IPS-18c (cell line): ENCODE measurements around the gene CTNNA3.

ENCODE experiments used
- H3K4me3 ChIP-seq: 2 replicates; pipeline ENCODE4 v1.7.0; 2013; ENCODE audit warnings: low read depth, mild to moderate bottlenecking, low read length, moderate library complexity; ENCODE audit not compliant: insufficient read depth
- H3K9me3 ChIP-seq: one replicate; pipeline ENCODE4 v1.6.1; 2013; ENCODE audit warnings: mild to moderate bottlenecking, low read length, moderate library complexity; ENCODE audit not compliant: control insufficient read depth, insufficient read depth

Gene CTNNA3

GRCh38 chr10:66654861-66655260, 1041.1 kb downstream of the CTNNA3 start:
- Histone ChIP-seq H3K4me3 (no peak overlapping the region), H3K9me3 (peaks cover 4% of the 10 kb centered on the region)

GRCh38 chr10:66651308-66652082, 1044.5 kb downstream of the CTNNA3 start:
- H3K4me3 ChIP-seq: no peak overlapping the region
- peaks cover 4% of the 10 kb centered on the region for H3K9me3 ChIP-seq

DNA sequence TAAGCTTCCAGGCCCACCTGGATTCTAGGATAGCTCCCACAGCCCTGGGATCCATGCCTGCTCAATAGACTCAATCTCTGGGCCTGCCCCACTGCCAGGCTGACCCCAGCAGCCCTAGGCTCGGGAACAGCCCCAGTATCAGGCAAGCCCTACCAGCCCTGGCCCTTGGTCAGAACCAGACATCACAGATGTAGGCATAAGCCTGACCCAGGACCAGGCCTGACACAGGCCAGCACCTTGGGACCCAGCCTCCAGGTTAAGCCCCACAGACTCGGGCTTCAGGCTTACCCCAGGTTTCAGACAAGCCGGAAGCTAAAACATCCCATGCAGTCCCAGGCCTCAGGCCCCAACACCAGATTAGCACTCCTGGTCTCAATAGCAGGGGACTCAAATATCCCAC, 1046.4 kb downstream of the CTNNA3 start:
- H3K9me3 ChIP-seq: peaks cover 4% of the 10 kb centered on the region
- H3K4me3 ChIP-seq: no peak overlapping the region

DNA sequence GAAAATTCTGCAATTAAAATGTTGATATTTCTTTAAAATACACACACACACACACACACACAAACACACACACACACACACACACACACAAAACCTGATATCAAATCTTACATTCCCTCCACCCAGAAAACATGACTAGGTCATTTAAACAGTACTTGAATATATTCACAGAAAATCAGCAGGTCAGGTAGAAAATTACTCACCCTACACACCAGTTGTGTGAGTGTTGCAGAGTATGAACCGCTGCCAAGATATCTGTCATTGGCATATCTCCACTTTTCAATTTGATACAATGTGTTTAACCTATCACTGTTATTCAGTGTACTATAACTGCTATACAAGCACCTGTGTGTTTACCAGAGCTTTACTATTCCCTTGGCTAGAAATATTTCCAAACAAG, 1053.8 kb downstream of the CTNNA3 start:
- H3K9me3 ChIP-seq: no peaks in the 10 kb centered on the region
- H3K4me3 ChIP-seq: no peak overlapping the region

DNA sequence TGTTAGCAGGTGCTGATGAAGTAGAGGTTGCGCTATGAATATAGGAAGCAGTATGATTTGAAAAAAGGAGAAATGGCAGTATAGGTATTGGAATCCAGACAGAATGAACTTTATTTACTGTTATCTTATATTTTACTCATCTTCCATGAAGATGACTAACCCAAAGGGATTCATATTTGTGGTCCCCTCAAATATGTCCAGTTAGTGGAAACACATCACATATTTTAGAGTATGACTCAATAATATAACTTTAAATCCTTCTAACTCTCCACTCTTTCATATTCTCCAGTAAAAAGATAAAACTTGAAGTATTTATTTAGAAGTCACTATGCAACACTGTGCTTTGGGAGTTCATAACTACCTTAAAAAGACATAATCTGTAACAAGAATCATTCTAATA, 1056.6 kb downstream of the CTNNA3 start:
- no peak overlapping the region for H3K4me3 ChIP-seq
- H3K9me3 ChIP-seq: no peaks in the 10 kb centered on the region

GRCh38 chr10:66637273-66638036, 1058.5 kb downstream of the CTNNA3 start:
- no peaks in the 10 kb centered on the region for H3K9me3 ChIP-seq
- H3K4me3 ChIP-seq: no peak overlapping the region

DNA sequence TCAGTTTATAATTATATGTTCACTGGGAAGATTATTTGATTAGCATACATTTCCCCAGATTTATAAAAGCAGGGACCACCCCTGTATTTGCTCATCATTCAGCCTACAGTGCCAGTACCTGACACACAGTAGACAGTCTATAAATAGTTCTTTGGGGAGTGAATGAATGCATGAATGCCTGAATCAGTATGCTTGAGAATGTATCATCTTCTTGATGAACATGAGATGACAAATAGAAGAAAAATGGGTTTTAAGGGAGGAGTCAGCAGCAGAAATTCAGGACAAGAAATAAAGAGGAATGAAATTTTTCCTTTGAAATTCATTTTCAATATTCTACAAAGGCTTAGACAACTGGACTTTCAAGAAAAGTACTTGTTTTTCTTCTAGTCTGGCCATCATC, 1066.0 kb downstream of the CTNNA3 start:
- Histone ChIP-seq H3K4me3 (no peak overlapping the region), H3K9me3 (no peaks in the 10 kb centered on the region)

DNA sequence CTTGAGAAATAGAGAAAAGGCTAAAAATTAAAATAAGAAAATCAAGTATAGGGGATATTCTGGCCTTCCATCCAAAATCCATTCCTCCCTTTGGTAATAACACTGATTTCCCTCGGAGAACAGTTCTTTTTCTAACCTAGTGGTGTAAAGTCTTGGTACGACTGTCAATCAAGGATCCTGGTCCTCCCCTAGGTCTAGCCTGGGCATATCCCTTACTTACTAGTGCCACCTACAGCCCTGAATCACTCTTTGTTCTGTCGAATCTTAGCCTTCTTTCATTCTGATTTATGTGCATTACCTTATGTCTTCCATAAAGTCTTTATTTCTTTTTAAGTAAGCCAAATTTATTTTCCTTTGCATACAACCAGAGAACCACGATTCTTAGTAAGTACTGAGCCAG, 1068.8 kb downstream of the CTNNA3 start:
- H3K9me3 ChIP-seq: no peaks in the 10 kb centered on the region
- no peak overlapping the region for H3K4me3 ChIP-seq

DNA sequence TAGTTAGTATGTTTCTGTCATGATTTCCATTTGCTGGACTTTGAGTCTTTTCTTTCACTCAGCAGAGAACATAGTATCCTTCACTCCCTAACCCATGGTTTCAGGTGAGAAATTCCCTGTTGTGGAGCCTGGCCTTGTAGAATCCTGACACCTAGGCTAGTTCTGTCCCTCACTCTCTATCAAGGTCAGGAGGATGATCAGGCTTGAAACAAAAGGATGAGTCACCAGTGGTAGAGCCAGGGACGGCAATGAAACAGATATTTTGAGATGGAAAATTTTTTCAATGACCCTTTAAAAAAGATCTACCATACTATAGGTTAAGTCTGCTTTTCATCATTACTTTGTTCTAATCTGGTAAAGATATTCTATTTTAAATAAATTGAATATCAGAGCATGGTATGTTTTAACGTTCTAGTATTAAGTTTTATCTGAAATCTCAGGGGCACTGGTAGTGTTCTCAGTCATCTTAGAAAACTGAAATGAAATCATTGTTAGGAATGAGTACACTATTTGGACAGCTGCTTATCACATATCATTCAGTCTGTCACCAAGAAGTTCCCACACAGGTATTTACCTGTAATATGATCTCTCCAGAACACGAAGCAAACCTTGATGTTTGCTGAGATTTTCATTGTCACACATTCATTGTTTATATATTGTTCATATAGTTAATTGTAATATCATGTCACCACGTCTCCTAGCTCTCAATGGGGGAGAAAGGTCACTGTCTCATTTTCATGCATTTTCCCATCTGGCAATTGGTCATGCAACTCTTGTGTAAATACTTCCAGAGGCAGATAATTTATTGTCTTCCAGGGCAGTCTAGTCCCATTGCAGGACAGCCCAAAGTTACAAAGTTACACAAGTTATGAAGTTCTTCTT, 1070.0 kb downstream of the CTNNA3 start:
- Histone ChIP-seq H3K9me3 (no peaks in the 10 kb centered on the region), H3K4me3 (no peak overlapping the region)

- no peak overlapping the region for H3K4me3 ChIP-seq
- H3K9me3 ChIP-seq: no peaks in the 10 kb centered on the region
Observed at GRCh38 chr10:66622050-66622449, 1073.9 kb downstream of the CTNNA3 start.

GRCh38 chr10:66604195-66604594, 1091.8 kb downstream of the CTNNA3 start:
- Histone ChIP-seq H3K4me3 (no peak overlapping the region), H3K9me3 (peaks cover 3% of the 10 kb centered on the region)

- Histone ChIP-seq H3K9me3 (peaks cover 2% of the 10 kb centered on the region), H3K4me3 (no peak overlapping the region)
Observed at GRCh38 chr10:66591865-66592264, 1104.1 kb downstream of the CTNNA3 start.

DNA sequence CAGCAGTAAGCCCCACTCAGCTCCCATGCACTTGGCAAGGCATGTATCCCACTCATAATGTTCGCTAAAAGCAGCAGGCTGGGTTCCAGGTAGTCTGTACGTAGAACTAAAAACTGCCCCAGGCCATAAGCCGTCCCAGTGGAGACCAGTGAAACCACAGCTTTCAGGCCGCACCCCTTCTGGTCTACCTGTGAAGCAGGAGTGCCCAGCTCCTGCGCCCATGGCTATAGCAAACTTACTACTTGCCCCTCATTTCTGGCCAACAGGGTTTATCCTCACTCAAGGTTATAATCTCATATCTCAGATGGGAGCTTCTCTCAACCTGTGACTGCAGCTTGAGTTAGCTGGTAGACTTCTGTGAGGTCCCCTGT, 1108.3 kb downstream of the CTNNA3 start:
- no peak overlapping the region for H3K4me3 ChIP-seq
- no peaks in the 10 kb centered on the region for H3K9me3 ChIP-seq

DNA sequence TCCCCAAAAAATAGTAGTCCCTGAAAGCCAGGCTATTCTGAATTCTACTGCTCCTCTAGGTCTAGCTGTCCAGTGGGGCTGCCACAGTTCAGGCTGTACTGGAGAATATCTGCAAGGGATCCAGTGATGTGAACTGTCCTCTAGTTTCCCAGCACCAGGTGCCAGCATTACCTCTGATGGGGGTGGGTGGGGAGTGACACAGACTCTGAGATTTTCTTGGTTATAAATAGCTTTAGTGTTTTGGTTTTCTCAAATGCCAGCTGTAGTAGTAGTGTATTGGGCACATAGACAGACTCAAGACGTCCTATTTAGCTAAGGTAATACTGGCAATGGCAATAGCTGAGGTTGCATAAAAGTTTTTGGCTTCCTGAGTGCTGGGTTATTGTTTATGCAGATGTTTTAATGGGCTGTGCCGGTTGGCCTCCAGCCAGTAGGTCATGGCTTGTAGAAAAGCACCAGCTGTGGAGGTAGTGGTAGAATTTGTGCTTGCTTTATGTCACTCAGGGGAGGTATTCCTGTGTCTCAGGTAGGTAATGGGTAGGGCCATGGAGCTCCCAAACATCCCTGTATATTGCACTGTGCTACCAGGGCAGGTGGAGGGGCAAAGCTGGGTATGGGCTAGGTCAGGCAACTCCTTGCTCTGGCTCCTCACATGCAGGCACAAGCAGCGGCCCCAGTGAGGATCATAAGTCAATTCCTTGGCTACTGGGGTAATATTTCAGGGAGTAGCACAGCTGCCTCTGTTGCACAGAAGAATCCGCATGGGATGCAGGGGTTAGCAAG, 1108.9 kb downstream of the CTNNA3 start:
- H3K4me3 ChIP-seq: no peak overlapping the region

DNA sequence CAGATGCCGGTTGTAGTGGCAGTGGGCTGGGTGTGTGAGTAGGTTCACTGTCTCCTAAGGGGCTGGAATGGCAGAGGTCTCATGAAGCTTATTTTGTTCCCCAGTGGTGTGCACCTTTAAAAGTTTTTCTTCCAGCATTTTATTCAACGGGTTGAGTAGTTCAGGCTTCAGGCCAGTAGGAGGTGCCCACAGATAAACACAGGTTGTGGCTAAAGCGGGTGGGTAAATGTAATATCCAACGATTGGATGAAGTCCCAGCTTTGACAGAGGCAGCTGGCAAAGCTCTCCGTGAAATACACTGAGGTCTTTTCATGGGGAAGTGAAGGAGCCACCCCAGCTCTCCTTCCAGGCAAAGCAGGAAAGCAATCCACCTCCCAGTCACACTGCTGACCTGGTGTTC, 1109.9 kb downstream of the CTNNA3 start:
- H3K9me3 ChIP-seq: no peaks in the 10 kb centered on the region
- H3K4me3 ChIP-seq: no peak overlapping the region

More for the DNA sequence above, 1108.9 kb downstream of the CTNNA3 start:
- no peaks in the 10 kb centered on the region for H3K9me3 ChIP-seq

- H3K9me3 ChIP-seq: no peaks in the 10 kb centered on the region
- no peak overlapping the region for H3K4me3 ChIP-seq
Observed at GRCh38 chr10:66575251-66575855, 1120.6 kb downstream of the CTNNA3 start.

- H3K4me3 ChIP-seq: no peak overlapping the region
Observed at GRCh38 chr10:66572700-66573099, 1123.3 kb downstream of the CTNNA3 start.

More at GRCh38 chr10:66572700-66573099, 1123.3 kb downstream of the CTNNA3 start:
- H3K9me3 ChIP-seq: no peaks in the 10 kb centered on the region
